Muscle layer of colon (tissue), 2 donors: ENCODE data around the gene PALLD.

ENCODE experiments used
- H3K27ac ChIP-seq: one replicate; pipeline ENCODE4 v1.7.0; 2013; ENCODE audit warnings: low read depth, mild to moderate bottlenecking, low read length, moderate library complexity
- H3K27me3 ChIP-seq, 2 donors: one replicate each; pipeline ENCODE4 v1.7.0; 2013; ENCODE audit warnings: low read length in 2 of 2, mild to moderate bottlenecking in 2 of 2; ENCODE audit not compliant: insufficient read depth in 2 of 2, control insufficient read depth in 1 of 2
- H3K36me3 ChIP-seq: one replicate; pipeline ENCODE4 v1.7.0; 2013; ENCODE audit warnings: mild to moderate bottlenecking, low read length; ENCODE audit not compliant: insufficient read depth
- H3K4me1 ChIP-seq: one replicate; pipeline ENCODE4 v1.7.0; 2013; ENCODE audit warnings: mild to moderate bottlenecking, low read length; ENCODE audit not compliant: insufficient read depth
- H3K4me3 ChIP-seq, 2 donors: one replicate each; pipeline ENCODE4 v1.7.0; 2013; ENCODE audit warnings: low read length in 2 of 2, low read depth in 1 of 2, mild to moderate bottlenecking in 1 of 2, moderate library complexity in 1 of 2
- H3K9ac ChIP-seq: one replicate; pipeline ENCODE4 v1.7.0; 2013; ENCODE audit warnings: low read length
- H3K9me3 ChIP-seq: one replicate; pipeline ENCODE4 v1.7.0; 2013; ENCODE audit warnings: mild to moderate bottlenecking, low read length
- donor health status: abdominal sarcoma.
- donor health status: Adenocarcinoma of cecum.

PALLD gene

GRCh38 chr4:168813890-168814289 lies 317.0 kb downstream of the PALLD start:
- no peak overlapping the region for H3K9ac ChIP-seq
- no peaks in the 10 kb centered on the region for H3K36me3 ChIP-seq
- H3K4me1 ChIP-seq = peaks cover 61% of the 10 kb centered on the region
- H3K27me3 ChIP-seq = no peaks in the 10 kb centered on the region
- no peaks in the 10 kb centered on the region for H3K9me3 ChIP-seq
- peak overlapping the region; percentile 74 for H3K27ac ChIP-seq
- H3K4me3 ChIP-seq = no peak overlapping the region

- peaks cover 58% of the 10 kb centered on the region for H3K4me1 ChIP-seq
These were observed 318.8 kb downstream of the PALLD start for GRCh38 chr4:168815379-168816345.

GRCh38 chr4:168817370-168817769 lies 320.5 kb downstream of the PALLD start:
- H3K4me3 ChIP-seq = peak overlapping the region in 1 of 2 donors; percentile 21
- H3K4me1 ChIP-seq = peaks cover 44% of the 10 kb centered on the region
- peak overlapping the region; percentile 93 for H3K27ac ChIP-seq
- H3K9me3 ChIP-seq = no peaks in the 10 kb centered on the region
- H3K36me3 ChIP-seq = no peaks in the 10 kb centered on the region
- H3K9ac ChIP-seq = peak overlapping the region; percentile 14
- H3K27me3 ChIP-seq = no peaks in the 10 kb centered on the region

More at GRCh38 chr4:168815379-168816345, 318.8 kb downstream of the PALLD start:
- no peaks in the 10 kb centered on the region for H3K9me3 ChIP-seq
- H3K27ac ChIP-seq = peak overlapping the region; percentile 81
- H3K36me3 ChIP-seq = no peaks in the 10 kb centered on the region
- no peaks in the 10 kb centered on the region for H3K27me3 ChIP-seq
- H3K4me3 ChIP-seq = peak overlapping the region in 1 of 2 donors; percentile 7
- H3K9ac ChIP-seq = peak overlapping the region; percentile 6

- H3K27ac ChIP-seq = no peak overlapping the region
- no peak overlapping the region for H3K4me3 ChIP-seq
- no peaks in the 10 kb centered on the region for H3K27me3 ChIP-seq
- no peak overlapping the region for H3K9ac ChIP-seq
- no peaks in the 10 kb centered on the region for H3K9me3 ChIP-seq
- H3K36me3 ChIP-seq = no peaks in the 10 kb centered on the region
- peaks cover 14% of the 10 kb centered on the region for H3K4me1 ChIP-seq
These were observed 325.6 kb downstream of the PALLD start for GRCh38 chr4:168822481-168822880.

DNA sequence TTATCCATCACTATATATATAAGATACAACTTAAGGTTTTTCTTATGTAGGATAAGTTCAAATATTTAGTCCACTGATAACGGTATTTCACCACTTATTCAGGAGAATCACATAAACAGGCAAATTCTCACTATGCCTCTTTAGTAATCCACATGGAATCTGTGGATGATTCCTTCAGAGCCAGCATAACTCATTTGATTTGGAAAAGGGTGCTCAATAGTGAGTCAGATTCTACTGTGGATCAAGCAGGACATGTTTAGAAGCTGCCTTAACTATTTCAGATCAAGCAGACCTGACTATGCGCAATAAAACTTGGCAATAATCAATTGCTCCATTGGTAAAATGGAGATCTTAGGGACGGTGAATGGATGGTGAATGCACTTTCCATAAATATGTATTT lies 329.1 kb downstream of the PALLD start:
- H3K27ac ChIP-seq = no peak overlapping the region
- H3K36me3 ChIP-seq = no peaks in the 10 kb centered on the region
- H3K4me3 ChIP-seq = no peak overlapping the region
- H3K27me3 ChIP-seq = no peaks in the 10 kb centered on the region
- H3K4me1 ChIP-seq = peaks cover 11% of the 10 kb centered on the region
- H3K9me3 ChIP-seq = no peaks in the 10 kb centered on the region
- H3K9ac ChIP-seq = no peak overlapping the region

- H3K27ac ChIP-seq = no peak overlapping the region
These were observed 329.8 kb downstream of the PALLD start for GRCh38 chr4:168826620-168827019.

DNA sequence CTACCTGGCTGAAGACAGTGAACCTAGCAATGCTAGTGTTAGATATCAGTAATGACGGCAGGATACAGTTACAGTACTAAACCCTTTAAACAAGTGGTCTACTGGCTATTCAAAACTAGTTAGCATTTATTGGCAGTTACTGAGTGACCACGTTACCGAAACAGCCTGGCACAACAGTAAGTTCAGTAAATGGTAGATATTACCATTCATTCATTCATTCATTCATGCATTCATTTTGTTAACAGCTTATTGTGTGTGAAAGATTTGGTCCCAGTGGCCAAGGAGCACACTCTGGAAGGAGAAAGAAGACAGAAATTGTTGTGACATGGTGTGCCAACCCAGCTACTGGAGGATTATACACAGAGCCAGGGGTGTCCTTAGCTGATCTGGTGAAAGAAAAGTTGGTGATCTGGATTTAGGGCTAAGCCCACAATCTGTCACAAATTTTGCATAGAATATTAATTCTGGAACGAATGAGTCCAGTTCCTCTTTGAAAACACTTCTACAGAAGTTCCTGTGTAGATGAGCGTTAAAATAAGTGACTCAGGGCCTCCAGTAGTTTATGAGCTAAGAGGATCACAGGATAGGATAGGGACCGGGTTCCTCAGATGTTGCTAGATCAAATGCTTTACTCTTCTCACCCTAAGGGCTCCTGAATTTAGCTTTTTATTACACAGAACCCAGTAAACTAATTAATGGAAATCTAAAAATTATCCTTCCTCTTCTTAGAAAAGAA lies 334.1 kb downstream of the PALLD start:
- H3K4me3 ChIP-seq = peak overlapping the region in 1 of 2 donors; percentile 67
- H3K27me3 ChIP-seq = no peaks in the 10 kb centered on the region
- H3K9me3 ChIP-seq = no peaks in the 10 kb centered on the region
- peak overlapping the region; percentile 94 for H3K27ac ChIP-seq
- peaks cover 32% of the 10 kb centered on the region for H3K4me1 ChIP-seq
- H3K36me3 ChIP-seq = no peaks in the 10 kb centered on the region
- peak overlapping the region; percentile 73 for H3K9ac ChIP-seq

More at GRCh38 chr4:168826620-168827019, 329.8 kb downstream of the PALLD start:
- no peak overlapping the region for H3K9ac ChIP-seq
- H3K4me3 ChIP-seq = no peak overlapping the region
- no peaks in the 10 kb centered on the region for H3K27me3 ChIP-seq
- H3K36me3 ChIP-seq = no peaks in the 10 kb centered on the region
- H3K9me3 ChIP-seq = no peaks in the 10 kb centered on the region
- peaks cover 17% of the 10 kb centered on the region for H3K4me1 ChIP-seq

DNA sequence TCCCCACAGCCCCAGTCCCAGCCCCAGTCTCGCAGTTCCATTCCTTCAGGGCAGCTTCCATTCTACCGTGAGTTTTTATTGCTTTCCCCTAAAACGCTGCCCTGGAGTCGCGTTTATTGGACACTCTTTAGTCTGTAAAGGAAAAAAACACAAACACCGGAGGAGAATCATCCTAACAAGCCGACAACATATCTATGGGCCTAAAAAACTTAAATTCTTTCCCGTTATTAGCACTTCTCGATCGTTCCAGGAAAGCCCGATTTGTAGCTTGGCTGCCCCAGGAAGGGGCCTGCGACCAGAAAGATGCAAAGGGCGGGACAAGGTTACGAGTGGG lies 334.7 kb downstream of the PALLD start:
- Histone ChIP-seq H3K4me3 (peak overlapping the region; percentile 67 to 94), H3K9me3 (no peaks in the 10 kb centered on the region), H3K27ac (peak overlapping the region; percentile 94), H3K27me3 (no peaks in the 10 kb centered on the region), H3K4me1 (peaks cover 38% of the 10 kb centered on the region), H3K36me3 (no peaks in the 10 kb centered on the region), H3K9ac (peak overlapping the region; percentile 73)

DNA sequence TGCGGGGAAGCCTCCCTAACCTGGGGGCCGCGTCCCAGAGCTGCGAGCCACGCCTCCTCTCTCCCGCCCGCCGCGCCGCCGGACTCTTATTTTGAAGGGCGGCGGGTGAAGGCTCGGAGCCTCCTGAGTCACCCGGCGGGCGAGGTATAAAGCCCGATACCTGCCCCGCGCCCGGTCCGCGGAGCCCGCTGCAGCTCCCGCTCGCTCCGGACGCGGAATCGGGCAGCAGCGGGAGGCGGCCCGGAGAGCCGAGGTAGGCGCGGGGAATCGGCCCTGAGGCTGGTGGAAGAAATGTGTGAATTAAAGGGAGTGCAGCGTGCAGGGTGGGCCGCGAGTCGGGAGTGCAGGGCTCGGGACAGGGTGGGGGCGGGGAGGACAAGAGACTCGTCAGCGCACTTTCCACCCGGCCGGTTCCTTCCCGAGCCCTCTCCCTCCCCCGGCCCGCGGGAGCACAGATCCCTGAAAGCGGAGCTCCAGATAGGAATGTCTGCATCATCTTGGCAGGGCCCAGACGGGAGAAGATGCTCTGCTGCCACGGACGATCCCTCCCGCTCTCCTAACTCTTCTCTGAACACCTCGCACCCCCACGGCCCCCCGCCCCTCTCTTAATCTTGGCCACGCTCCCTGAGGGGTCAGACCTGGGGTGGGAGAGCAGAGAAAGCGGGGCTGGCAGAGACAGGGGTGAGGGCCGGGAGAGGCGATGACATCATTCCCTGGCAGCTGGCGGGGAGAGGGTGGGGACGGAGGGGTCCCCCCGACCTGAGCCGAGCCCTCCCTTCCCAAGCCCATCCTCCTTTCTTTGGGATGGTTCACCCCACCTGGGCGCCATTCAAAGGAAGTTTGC lies 335.3 kb downstream of the PALLD start:
- peaks cover 39% of the 10 kb centered on the region for H3K4me1 ChIP-seq
- peak overlapping the region; percentile 94 for H3K27ac ChIP-seq
- peaks cover 5% of the 10 kb centered on the region for H3K36me3 ChIP-seq
- H3K27me3 ChIP-seq = no peaks in the 10 kb centered on the region
- H3K9me3 ChIP-seq = no peaks in the 10 kb centered on the region
- peak overlapping the region; percentile 86 for H3K9ac ChIP-seq
- peak overlapping the region; percentile 67 to 94 for H3K4me3 ChIP-seq

DNA sequence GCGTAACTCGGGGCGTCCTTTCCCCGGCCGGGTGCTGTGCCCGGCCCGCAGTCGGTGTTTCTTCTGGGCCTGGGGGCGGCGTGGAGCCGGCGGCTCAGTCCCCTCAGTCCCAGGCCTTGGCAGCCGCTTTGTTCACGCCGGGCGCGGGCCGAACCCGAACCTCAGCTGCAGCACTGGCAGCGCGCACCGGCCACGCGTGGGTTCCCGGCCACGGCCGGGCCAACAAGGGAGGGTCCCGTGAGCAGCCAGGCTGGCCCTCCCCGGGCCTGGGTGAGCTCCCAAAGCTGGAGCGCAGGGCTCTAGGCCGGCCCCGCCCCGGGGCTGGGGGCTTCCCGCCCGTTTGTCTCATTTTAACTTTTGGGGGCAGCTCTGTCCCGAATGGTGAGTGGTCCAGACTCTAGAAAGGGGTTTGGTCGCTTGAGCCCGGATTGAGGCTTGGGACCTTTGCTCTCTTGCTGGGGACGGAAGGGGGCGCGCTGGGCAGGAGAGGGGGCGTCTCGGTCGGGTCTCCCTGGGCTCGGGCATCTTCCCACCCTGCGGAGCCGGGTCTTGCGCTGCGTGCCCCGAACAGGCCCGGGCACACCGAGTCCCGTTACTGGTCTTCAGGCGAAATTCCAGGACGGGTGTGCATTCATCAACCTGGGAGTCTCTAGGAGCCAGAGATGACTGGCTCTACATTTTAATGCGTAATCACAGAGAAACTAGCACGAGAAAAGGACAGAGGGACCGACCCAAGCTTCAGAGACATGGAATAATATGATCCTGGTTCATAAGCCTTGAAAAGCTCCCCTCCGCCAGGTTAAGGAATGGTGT lies 336.1 kb downstream of the PALLD start:
- peak overlapping the region; percentile 86 for H3K9ac ChIP-seq
- H3K27ac ChIP-seq = peak overlapping the region; percentile 94
- H3K4me1 ChIP-seq = peaks cover 47% of the 10 kb centered on the region
- peak overlapping the region; percentile 67 to 94 for H3K4me3 ChIP-seq
- H3K9me3 ChIP-seq = no peaks in the 10 kb centered on the region
- H3K36me3 ChIP-seq = peaks cover 7% of the 10 kb centered on the region
- H3K27me3 ChIP-seq = no peaks in the 10 kb centered on the region
